Colonic mucosa (tissue), 4 donors: ENCODE measurements around the gene ZFPM1. TPM values are rescaled to one million over a fixed set of nuclear protein-coding genes. Genes with fewer than 3 reads are reported as not detected.

Experiments
- DNase-seq: peaks from one replicate; pipeline ENCODE4 v3.0.0-alpha.2; 2020
- H3K27ac ChIP-seq: fragments of 200-600 bp; one replicate; pipeline ENCODE4 v1.8.0; 2021
- H3K27me3 ChIP-seq: fragments of 200-600 bp; one replicate; pipeline ENCODE4 v1.8.0; 2021
- H3K36me3 ChIP-seq: fragments of 200-600 bp; one replicate; pipeline ENCODE4 v1.8.0; 2021
- H3K4me1 ChIP-seq: fragments of 200-600 bp; one replicate; pipeline ENCODE4 v1.8.0; 2021; ENCODE audit warnings: mild to moderate bottlenecking
- H3K4me3 ChIP-seq: fragments of 200-600 bp; one replicate; pipeline ENCODE4 v1.8.0; 2021
- H3K9ac ChIP-seq, 2 donors: one replicate each; pipeline ENCODE4 v1.7.0; 2013; ENCODE audit warnings: control low read depth in 2 of 2, low read depth in 2 of 2, low read length in 2 of 2
- H3K9me3 ChIP-seq: fragments of 200-600 bp; one replicate; pipeline ENCODE4 v1.8.0; 2021
- intact Hi-C: fragments of 100-400 bp; cut with DNase I; formaldehyde crosslinking; loops from one replicate; pipeline ENCODE4 v1.14.1; 2022
- total RNA-seq, 2 donors: library from RNA; stranded (reverse); fragmentation: NEBNext Ultra II Directional in 1 of 2; extraction: Animal tissue kit (Norgen Biotek cat#: 25700) in 1 of 2; gene quantifications; one replicate each; pipeline ENCODE4 v1.2.1, GENCODE V29; 2021
- TF ChIP-seq, protein P1 (sequence below): fragments of 200-600 bp; IDR thresholded peaks from one replicate; pipeline ENCODE4 v1.8.0; 2022; ENCODE audit warnings: antibody characterized with exemption, mild to moderate bottlenecking
- donor health status: healthy.
- donor health status: DM: no; HTN: no; CAD: no.
- donor health status: DM: no; HTN: no; CAD: no.

ZFPM1 gene
- total RNA-seq, 2 donors from 2014 or later: 6.6 to 12.5 TPM

DNA sequence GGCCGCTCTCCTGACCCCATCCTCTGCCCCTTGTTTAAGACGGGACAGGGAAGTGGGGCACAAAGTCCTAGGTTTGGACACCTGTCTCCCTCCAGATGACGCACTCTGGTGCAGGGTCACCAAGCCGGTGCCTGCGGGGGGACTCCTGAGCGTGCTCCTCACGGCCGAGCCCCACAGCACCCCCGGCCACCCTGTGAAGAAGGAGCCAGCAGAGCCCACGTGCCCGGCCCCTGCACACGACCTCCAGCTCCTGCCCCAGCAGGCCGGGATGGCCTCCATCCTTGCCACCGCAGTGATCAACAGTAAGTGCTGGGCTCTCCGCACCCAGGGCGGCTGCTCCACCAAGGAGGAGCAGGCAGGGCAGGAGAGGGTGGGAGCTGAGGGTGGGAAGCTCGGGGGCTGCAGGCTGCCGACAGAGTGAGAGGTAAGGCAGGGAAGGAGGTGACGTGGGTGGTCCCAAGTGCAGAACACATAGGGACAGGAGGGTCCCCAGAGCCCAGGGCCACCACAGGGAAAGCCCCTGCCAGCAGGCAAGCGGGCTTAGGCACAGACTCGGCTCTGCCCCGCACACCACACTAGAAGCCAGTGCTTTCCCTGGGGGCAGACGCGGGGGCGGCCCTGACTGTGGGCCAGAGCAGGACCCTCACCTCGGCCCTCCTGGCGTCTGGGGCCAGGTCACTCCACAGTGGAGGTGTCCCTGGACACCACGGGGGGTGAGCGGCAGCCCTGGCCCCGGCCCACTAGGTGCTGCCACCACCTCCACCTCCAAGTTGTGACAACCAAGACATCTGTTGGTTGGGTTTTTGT, 75.1 kb downstream of the ZFPM1 start:
- H3K4me3 ChIP-seq: no peak overlapping the region

DNA sequence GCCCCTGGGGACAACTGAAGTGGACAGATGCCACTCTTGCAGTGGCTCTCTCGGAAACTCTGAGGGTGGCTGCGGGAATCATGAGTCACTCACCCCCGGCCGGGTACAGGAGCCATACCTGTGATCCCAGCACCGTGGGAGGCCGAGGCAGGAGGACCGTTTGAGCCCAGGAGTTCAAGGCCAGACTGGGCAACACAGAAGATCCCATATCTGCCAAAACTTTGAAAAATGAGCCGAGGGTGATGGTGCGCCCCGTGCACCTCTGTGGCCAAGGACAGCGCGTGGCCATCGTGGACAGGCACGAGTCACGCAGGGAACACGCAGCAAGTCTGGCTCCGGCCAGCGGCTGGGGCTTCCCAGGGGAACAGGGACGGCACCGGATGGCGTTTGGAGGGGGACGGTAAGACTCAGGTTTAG, 75.8 kb downstream of the ZFPM1 start:
- H3K4me3 ChIP-seq: no peak overlapping the region
- intact Hi-C loops: no loop called here
- no peaks in the 10 kb centered on the region for H3K36me3 ChIP-seq
- H3K27ac ChIP-seq: no peak overlapping the region
- no peaks in the 10 kb centered on the region for H3K27me3 ChIP-seq
- H3K9ac ChIP-seq: no peak overlapping the region
- no peaks in the 10 kb centered on the region for H3K9me3 ChIP-seq
- no peak for DNase-seq
- peaks cover 16% of the 10 kb centered on the region for H3K4me1 ChIP-seq
- TF ChIP-seq, protein P1, sequence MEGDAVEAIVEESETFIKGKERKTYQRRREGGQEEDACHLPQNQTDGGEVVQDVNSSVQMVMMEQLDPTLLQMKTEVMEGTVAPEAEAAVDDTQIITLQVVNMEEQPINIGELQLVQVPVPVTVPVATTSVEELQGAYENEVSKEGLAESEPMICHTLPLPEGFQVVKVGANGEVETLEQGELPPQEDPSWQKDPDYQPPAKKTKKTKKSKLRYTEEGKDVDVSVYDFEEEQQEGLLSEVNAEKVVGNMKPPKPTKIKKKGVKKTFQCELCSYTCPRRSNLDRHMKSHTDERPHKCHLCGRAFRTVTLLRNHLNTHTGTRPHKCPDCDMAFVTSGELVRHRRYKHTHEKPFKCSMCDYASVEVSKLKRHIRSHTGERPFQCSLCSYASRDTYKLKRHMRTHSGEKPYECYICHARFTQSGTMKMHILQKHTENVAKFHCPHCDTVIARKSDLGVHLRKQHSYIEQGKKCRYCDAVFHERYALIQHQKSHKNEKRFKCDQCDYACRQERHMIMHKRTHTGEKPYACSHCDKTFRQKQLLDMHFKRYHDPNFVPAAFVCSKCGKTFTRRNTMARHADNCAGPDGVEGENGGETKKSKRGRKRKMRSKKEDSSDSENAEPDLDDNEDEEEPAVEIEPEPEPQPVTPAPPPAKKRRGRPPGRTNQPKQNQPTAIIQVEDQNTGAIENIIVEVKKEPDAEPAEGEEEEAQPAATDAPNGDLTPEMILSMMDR: no peak

More for the DNA sequence above, 75.1 kb downstream of the ZFPM1 start:
- Histone ChIP-seq H3K9me3 (no peaks in the 10 kb centered on the region), H3K4me1 (peaks cover 16% of the 10 kb centered on the region), H3K27ac (no peak overlapping the region), H3K36me3 (no peaks in the 10 kb centered on the region), H3K9ac (no peak overlapping the region), H3K27me3 (no peaks in the 10 kb centered on the region)
- intact Hi-C loops: loop anchor here (2.0 kb wide), 1 partner anchor 85 kb away; no protein-coding TSS in a partner anchor
- no peak for DNase-seq
- TF ChIP-seq, protein P1: no peak

DNA sequence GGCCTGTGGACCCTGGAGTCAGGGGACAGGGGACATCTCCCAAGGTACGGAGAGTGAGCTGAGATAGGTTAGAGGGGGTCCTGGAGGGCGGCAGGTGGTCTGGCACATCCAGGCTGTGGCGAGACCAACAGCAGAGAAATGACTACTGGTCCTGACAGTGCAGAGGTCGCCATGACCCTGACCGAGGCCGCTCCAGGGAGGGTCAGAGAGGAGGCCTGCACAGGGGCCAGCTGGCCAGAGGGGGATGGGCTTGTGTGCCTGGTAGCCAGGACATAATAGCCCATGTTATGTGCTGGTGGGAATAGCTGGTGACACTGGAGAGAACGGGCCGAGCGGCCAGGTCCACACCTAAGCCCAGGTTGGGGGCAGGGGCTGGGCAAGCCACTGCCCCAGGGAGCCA, 76.5 kb downstream of the ZFPM1 start:
- Histone ChIP-seq H3K27me3 (no peaks in the 10 kb centered on the region), H3K36me3 (no peaks in the 10 kb centered on the region), H3K4me1 (peaks cover 16% of the 10 kb centered on the region), H3K27ac (no peak overlapping the region), H3K9me3 (no peaks in the 10 kb centered on the region), H3K9ac (no peak overlapping the region), H3K4me3 (no peak overlapping the region)
- DNase-seq: no peak
- intact Hi-C loops: no loop called here
- TF ChIP-seq, protein P1: no peak

DNA sequence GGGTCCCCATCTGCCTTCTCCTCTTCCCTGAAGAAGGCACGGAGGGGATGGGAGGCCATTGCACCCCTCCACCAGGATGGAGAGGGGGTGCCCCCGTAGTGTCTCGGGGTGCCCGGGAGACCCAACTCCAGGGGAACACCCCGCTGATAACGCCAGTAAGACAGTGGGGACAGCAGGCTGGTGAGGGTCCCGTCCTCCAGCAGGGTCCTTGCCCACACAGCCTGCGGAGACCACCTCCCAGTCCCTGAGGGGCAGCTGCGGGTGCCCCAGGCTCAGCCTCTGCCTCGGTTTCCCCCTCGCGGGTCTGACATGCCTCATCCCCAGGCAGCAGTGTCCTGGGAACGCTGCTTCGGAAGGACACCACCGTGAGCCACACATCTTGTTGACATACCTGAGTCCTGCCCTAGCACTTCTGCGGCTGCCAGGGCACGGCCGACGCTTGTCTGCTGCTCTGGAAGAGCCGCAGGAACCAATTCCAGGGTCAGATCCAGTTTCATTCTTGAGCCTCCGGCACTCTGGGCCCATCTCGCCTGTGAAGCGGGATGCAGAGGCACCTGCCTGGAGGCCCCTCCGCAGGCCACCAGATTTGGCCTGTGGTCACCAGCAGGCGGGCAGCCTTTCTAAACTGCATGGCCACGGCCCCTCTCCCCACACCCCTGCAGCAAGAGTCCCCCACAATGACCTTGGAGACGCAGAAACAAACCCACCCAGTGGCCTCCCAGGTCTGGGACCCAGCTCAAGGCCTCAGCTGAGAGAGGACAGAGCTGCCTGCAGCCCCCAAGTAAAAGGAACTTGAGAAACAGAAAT, 77.2 kb downstream of the ZFPM1 start:
- Histone ChIP-seq H3K4me1 (peaks cover 17% of the 10 kb centered on the region), H3K9ac (no peak overlapping the region), H3K27ac (no peak overlapping the region), H3K9me3 (no peaks in the 10 kb centered on the region), H3K36me3 (no peaks in the 10 kb centered on the region), H3K27me3 (no peaks in the 10 kb centered on the region), H3K4me3 (no peak overlapping the region)
- DNase-seq: no peak
- TF ChIP-seq, protein P1: no peak
- intact Hi-C loops: no loop called here

DNA sequence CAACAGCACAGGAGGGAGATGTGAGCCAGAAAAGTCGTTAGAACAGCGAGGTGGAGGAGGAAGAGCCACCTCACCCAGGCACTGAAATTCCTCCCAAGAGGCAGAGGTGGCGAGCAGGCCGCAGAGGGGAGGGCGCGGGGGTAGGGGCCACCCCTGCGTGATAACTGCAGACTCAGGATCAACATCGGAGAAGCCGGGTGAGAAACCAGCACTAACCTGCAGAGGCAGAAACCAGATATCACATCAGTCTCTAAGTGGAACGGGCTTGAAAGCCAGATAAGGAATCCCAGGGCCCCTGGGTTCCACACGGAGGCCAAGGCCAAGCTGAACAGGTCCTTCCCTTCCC, 77.8 kb downstream of the ZFPM1 start:
- Histone ChIP-seq H3K27me3 (no peaks in the 10 kb centered on the region), H3K9me3 (no peaks in the 10 kb centered on the region), H3K4me1 (peaks cover 15% of the 10 kb centered on the region), H3K4me3 (no peak overlapping the region), H3K27ac (no peak overlapping the region), H3K9ac (no peak overlapping the region), H3K36me3 (no peaks in the 10 kb centered on the region)
- TF ChIP-seq, protein P1: no peak
- intact Hi-C loops: no loop called here
- no peak for DNase-seq
